NCI-H1436 treated with DMSO at 0.1 percent for 48 hours (cell line): ENCODE results near the gene CFLAR.
"Not testable (repeated sequence)": the region's sequence is repeated elsewhere in the genome, so short reads cannot be mapped to it uniquely, and the experiment has no call there.

Experiments
- DNase-seq: peaks from one replicate; lab custom pipeline; 2025; lab: John Stamatoyannopoulos, UW

CFLAR gene

DNA sequence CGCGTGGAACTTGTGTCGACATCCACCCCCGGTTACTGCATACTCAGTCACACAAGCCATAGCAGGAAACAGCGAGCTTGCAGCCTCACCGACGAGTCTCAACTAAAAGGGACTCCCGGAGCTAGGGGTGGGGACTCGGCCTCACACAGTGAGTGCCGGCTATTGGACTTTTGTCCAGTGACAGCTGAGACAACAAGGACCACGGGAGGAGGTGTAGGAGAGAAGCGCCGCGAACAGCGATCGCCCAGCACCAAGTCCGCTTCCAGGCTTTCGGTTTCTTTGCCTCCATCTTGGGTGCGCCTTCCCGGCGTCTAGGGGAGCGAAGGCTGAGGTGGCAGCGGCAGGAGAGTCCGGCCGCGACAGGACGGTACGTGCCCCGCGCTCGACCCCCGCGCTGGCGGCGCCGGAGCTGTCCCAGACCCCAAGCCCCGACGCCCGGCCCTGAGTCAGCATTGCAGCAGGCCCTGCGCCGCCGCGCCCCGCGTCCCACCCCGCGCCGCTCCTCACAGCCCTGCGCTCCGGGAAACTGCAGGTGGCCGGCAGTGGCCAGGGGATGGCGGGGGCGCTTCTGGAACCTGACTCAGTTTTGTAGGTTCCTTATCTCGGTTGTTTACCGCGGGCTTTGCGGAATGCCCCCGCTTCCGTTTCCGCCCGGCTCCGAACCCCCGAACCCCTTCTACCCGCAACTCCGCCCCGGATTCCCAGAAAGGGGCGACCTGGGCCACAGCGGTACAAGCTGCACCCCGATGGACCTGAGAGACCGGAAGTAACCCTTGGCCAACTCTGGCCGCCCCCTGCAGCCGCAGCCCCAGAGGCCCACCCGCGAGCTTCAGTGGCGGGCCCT is at the start of gene CFLAR:
CFLAR (plus strand) TSS at position 50 of the 844 bp plus-strand sequence. CDS start 13,702 bp downstream, outside the sequence.
- DNase-seq, result no peak

GRCh38 chr2:201070948-201071478 is 45.0 kb upstream of the CFLAR start:
- no peak for DNase-seq

DNA sequence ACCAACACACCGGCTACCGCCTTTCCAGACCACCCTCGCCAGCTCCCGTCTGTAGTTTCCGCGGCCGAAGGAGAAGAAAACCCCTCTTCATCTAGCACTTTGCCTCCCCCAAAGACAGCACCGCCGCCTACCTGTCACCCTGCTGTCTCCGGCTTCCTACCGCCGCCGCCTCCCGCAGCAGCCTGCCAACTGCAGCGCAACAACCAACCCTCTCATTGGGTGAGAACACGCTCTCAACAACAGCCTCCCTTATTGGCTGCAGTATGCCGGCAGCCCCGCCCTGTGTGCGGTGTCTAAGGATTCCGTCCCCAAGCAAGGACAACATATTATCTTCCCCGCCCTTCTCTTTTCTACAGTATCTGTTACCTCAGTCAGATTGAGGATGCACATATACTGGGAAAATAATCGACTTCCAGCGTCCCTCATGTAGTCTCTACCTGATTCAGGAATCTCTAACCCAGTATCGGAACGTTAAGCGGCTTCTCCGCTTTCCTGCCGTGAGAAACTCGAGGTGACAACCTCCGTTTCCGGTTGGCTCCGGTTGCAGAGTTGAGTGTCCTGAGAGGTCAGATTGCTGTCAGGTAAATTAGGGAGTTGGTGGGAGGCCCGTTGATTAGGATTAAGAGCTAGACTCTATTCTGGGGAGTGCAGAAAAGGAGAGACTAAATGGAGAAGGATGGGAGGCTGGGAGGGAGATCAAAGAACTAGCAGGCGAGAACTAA is 44.3 kb upstream of the CFLAR start, which contains the start of the genes HYCC2 and NDUFB3:
HYCC2 (minus strand) TSS at position 193 of the 722 bp plus-strand sequence. CDS start 47,662 bp downstream, outside the sequence.
NDUFB3 (plus strand) TSS at position 523 of the 722 bp plus-strand sequence. CDS start 6,882 bp downstream, outside the sequence.
- peak; percentile 49 for DNase-seq

- DNase-seq, result no peak
Observed at GRCh38 chr2:201072201-201072530, 43.8 kb upstream of the CFLAR start.

DNA sequence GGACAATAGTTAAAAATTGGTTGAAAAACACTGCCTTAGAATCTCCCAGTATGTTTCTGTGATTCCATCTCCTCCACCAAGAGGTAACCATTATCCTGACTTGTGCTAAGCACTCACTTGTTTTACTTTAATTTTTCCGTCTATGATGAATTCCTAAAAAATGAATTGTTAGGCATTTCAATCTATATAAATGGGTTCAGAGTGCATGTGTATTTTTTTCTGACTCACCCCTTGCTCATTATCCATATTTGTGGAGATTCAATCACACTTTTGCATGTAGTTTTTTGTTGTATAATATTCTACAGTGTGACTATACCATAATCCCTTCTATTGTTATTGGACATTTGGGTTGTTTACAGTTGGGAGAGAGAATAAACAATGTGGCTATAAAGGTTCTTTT is 42.9 kb upstream of the CFLAR start:
- DNase-seq, result no peak

- DNase-seq, result no peak
Observed at GRCh38 chr2:201074996-201075395, 41.0 kb upstream of the CFLAR start.

DNA sequence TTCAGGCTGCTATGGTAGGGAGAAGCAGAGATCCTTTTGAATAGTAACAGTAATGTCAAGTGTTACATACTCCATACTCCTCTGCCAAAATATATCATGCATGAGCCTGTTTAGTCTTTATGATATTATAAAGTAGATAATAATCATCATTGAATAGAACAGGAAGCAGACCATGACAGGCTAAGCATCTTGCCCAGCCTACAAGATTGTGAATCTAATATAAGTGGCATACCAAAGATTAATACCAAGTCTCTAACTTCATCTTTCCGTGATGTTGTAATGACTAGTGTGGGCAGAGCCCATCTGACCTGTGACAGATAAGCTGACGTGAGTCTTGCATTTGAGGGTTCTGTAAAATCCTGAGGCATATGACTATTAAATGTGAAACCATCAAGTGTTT is 31.1 kb upstream of the CFLAR start:
- no peak for DNase-seq

DNA sequence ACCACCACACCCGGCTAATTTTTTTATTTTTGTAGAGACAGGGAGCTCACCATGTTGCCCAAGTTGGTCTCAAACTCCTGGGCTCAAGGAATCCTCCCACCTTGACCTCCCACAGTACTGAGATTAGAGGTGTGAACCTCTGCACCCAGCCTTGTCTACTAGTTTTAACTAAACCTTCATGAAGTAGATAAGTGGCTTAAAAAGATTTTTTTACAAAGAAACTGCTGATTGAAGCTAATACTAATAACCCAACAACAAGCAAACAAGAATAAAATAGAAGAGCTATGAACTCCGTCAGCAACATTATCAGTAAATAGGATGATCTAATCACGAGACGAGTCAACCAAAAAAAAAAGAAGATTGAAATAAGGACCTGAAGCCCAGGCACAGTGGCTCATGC is 25.4 kb upstream of the CFLAR start:
- no peak for DNase-seq

GRCh38 chr2:201093573-201093972 is 22.4 kb upstream of the CFLAR start:
- DNase-seq, result no peak

- DNase-seq, result no peak
Observed at GRCh38 chr2:201100497-201100896, 15.5 kb upstream of the CFLAR start.

- no peak for DNase-seq
Observed at GRCh38 chr2:201105759-201106158, 10.2 kb upstream of the CFLAR start.

DNA sequence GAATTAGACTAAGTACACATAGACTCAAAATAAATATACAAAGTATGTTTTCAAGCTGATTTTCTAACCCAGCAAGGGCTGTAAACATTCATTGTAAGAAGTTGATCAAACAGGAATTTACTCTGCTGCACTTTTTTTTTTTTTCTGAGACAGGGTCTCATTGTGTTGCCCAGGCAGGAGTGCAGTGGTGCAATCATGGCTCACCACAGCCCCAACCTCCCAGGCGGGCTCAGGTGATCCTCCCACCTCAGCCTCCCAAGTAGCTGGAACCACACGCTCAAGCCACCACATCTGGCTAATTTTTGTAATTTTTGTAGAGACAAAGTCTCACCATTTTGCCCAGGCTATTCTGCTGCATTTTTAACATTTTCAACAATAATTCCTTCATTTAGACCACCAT is 8.3 kb upstream of the CFLAR start:
- no peak for DNase-seq

GRCh38 chr2:201108341-201108740 is 7.6 kb upstream of the CFLAR start:
- DNase-seq, result no peak

GRCh38 chr2:201109186-201109585 is 6.8 kb upstream of the CFLAR start:
- DNase-seq, result no peak

- no peak for DNase-seq
Observed at GRCh38 chr2:201110615-201111014, 5.3 kb upstream of the CFLAR start.

GRCh38 chr2:201111096-201111495 is 4.9 kb upstream of the CFLAR start:
- DNase-seq, result no peak

DNA sequence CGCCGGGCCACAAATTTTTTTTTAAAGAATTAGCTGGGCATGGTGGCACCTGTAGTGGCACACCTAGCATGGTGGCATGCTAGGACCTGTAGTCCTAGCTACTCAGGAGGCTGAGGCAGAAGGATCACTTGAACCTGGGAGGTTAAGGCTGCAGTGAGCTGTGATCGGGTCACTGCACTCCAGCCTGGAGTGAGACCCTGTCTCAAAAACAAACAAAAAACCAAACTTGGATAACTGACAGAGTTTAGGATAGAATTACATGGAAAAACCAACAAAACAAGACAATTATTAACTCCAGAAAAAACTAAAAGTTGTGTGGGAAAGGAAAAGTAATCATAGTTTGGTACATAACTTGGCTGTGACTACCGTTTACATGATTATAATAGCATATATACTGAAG is 1.6 kb upstream of the CFLAR start:
- DNase-seq, result no peak

- DNase-seq, result no peak
Observed at GRCh38 chr2:201114846-201115245, 1.1 kb upstream of the CFLAR start.

DNA sequence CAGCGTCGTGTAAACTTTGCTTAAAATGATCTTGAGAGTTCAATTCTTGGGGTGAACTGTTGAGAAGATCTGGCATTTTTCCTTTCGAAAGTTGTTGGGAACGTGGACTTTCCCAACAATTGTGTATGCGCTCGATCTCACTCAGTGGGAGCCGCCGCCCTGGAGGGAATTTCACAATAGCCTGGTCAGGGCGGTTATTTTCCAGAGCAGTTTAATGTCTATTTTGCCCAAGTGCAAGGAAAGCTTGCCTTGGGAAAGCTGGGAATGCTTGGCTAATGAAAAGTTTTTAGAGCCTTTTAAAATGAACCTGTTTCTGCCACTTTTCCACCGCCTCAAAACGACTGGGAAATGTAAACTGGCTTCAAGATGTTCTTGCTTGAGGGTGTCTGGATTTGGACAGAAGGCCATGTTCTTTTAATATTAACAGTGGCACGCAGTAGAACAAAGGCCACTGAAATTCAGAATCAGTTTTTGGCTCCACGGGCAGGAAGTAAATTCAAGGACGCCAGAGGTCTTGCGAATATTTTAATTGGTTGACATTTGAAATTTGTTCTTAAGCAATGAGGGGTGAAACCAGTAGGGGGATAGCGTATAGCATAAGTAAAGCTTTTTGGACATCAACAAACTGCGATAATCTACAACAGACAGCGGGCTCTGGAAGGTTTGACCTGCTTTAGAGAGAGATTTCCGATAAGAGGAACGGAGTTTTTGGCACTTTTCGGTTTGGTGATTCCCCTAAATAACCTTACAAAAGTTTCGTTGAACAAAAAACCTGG is 1.2 kb downstream of the CFLAR start:
- DNase-seq, result no peak

- not testable (repeated sequence) for DNase-seq
Observed at GRCh38 chr2:201117735-201118094, 1.8 kb downstream of the CFLAR start.

GRCh38 chr2:201118121-201118960 is 2.4 kb downstream of the CFLAR start:
- DNase-seq, result no peak
